HG02759 (cell line): ENCODE results near the gene GSTP1.
A peak's percentile ranks its signal among the peaks of the same experiment; 100 is the strongest.
"Not testable (repeated sequence)": the region's sequence is repeated elsewhere in the genome, so short reads cannot be mapped to it uniquely, and the experiment has no call there.

ENCODE experiments used
- ATAC-seq: cut with Tn5 transposase; IDR thresholded peaks from one replicate; pipeline ENCODE4 v1.9.1; 2021; ENCODE audit warnings: mild to moderate bottlenecking, moderate library complexity; ENCODE audit not compliant: unreplicated experiment

Gene GSTP1

GRCh38 chr11:67613313-67613959, 29.8 kb downstream of the GSTP1 start:
- ATAC-seq: no peak

- peak; percentile 86 for ATAC-seq
Observed at GRCh38 chr11:67613960-67614715, 30.5 kb downstream of the GSTP1 start.

GRCh38 chr11:67614730-67615714, 31.4 kb downstream of the GSTP1 start:
- no peak for ATAC-seq

GRCh38 chr11:67615728-67616430, 32.3 kb downstream of the GSTP1 start:
- ATAC-seq: no peak

- no peak for ATAC-seq
Observed at GRCh38 chr11:67616431-67617242, 33.0 kb downstream of the GSTP1 start.

GRCh38 chr11:67617243-67617953, 33.8 kb downstream of the GSTP1 start:
- ATAC-seq: no peak

GRCh38 chr11:67618901-67619659, 35.5 kb downstream of the GSTP1 start:
- ATAC-seq: not testable (repeated sequence)

- ATAC-seq: not testable (repeated sequence)
Observed at GRCh38 chr11:67619683-67620618, 36.3 kb downstream of the GSTP1 start.

- not testable (repeated sequence) for ATAC-seq
Observed at GRCh38 chr11:67620621-67621020, 37.0 kb downstream of the GSTP1 start.

GRCh38 chr11:67621928-67622327, 38.3 kb downstream of the GSTP1 start:
- ATAC-seq: not testable (repeated sequence)

GRCh38 chr11:67622905-67623304, 39.3 kb downstream of the GSTP1 start:
- not testable (repeated sequence) for ATAC-seq

GRCh38 chr11:67623795-67624194, 40.2 kb downstream of the GSTP1 start:
- not testable (repeated sequence) for ATAC-seq

- ATAC-seq: not testable (repeated sequence)
Observed at GRCh38 chr11:67626131-67626833, 42.7 kb downstream of the GSTP1 start.

GRCh38 chr11:67626970-67627369, 43.4 kb downstream of the GSTP1 start:
- ATAC-seq: no peak

GRCh38 chr11:67627441-67627811, 43.8 kb downstream of the GSTP1 start:
- ATAC-seq: no peak

- no peak for ATAC-seq
Observed at GRCh38 chr11:67627812-67628624, 44.4 kb downstream of the GSTP1 start.
